ENCODE measurements around the gene RFX8. TPM values are rescaled to one million over a fixed set of nuclear protein-coding genes. Genes with fewer than 3 reads are reported as not detected.

RFX8 gene
- total and polyA plus RNA-seq, 11 donors: 0.12 to 2.0 (median 0.34) TPM; not detected in 5

GRCh38 chr2:101427743-101428142 lies 47.2 kb downstream of the RFX8 start:
- intact Hi-C loops (cut with DNase I): loop anchor here in 2 of 10 donors (5.0 to 10.0 kb wide), 2 partner anchors 75 to 267 kb away; partner anchors contain the start of gene MAP4K4 (in 1 of the 2)
- WGBS, 4 donors: 84 to 90% (median 88%) methylated on average over 13 of the region's 13 CpGs
- H3K27ac ChIP-seq: no peak overlapping the region

GRCh38 chr2:101427240-101427639 lies 47.7 kb downstream of the RFX8 start:
- ATAC-seq: no peak
- no peak for DNase-seq
- peaks cover 0 to 12% (median 4%) of the 10 kb centered on the region in 12 donors for H3K4me1 ChIP-seq
- no peaks in the 10 kb centered on the region for H3K27me3 ChIP-seq
- H3K36me3 ChIP-seq: no peaks in the 10 kb centered on the region
- H3K9me3 ChIP-seq: no peaks in the 10 kb centered on the region
- no peak for TF ChIP-seq POLR2A (IDR thresholded peaks at IDR 0.05)
- TF ChIP-seq CTCF (IDR thresholded peaks at IDR 0.05): no peak
- intact Hi-C loops (cut with DNase I): loop anchor here in 2 of 10 donors (5.0 to 10.0 kb wide), 2 partner anchors 75 to 268 kb away; partner anchors contain the start of gene MAP4K4 (in 1 of the 2)
- no peak overlapping the region for H3K27ac ChIP-seq
- WGBS, 4 donors: 82 to 92% (median 86%) methylated on average over 7 of the region's 7 CpGs
- H3K4me3 ChIP-seq: no peak overlapping the region

More at GRCh38 chr2:101427743-101428142, 47.2 kb downstream of the RFX8 start:
- H3K27me3 ChIP-seq: no peaks in the 10 kb centered on the region
- no peaks in the 10 kb centered on the region for H3K36me3 ChIP-seq
- H3K4me3 ChIP-seq: no peak overlapping the region
- H3K4me1 ChIP-seq: peaks cover 0 to 12% (median 4%) of the 10 kb centered on the region in 12 donors
- H3K9me3 ChIP-seq: no peaks in the 10 kb centered on the region
- TF ChIP-seq POLR2A (IDR thresholded peaks at IDR 0.05): no peak
- no peak for TF ChIP-seq CTCF (IDR thresholded peaks at IDR 0.05)
- no peak for ATAC-seq
- DNase-seq: no peak

- no peaks in the 10 kb centered on the region for H3K36me3 ChIP-seq
- H3K27me3 ChIP-seq: no peaks in the 10 kb centered on the region
- H3K9me3 ChIP-seq: no peaks in the 10 kb centered on the region
- intact Hi-C loops (cut with DNase I): loop anchor here in 2 of 10 donors (5.0 to 10.0 kb wide), 2 partner anchors 75 to 268 kb away; partner anchors contain the start of gene MAP4K4 (in 1 of the 2)
- TF ChIP-seq CTCF (IDR thresholded peaks at IDR 0.05) (no peak), POLR2A (IDR thresholded peaks at IDR 0.05) (no peak)
- 92 to 95% (median 92%) methylated on average over 7 of the region's 7 CpGs for WGBS, 4 donors
- H3K4me1 ChIP-seq: peaks cover 0 to 12% (median 4%) of the 10 kb centered on the region in 12 donors
- no peak overlapping the region for H3K4me3 ChIP-seq
- no peak for ATAC-seq
- H3K27ac ChIP-seq: no peak overlapping the region
- no peak for DNase-seq
Measured at GRCh38 chr2:101426822-101427221, 48.1 kb downstream of the RFX8 start.

- intact Hi-C loops (cut with DNase I): loop anchor here in 3 of 10 donors (2.0 to 10.0 kb wide), 4 partner anchors 97 to 410 kb away; partner anchors contain the start of gene MAP4K4 (in 2 of the 3)
- ATAC-seq: no peak
Measured at GRCh38 chr2:101420623-101421022, 54.3 kb downstream of the RFX8 start.

More at GRCh38 chr2:101420623-101421022, 54.3 kb downstream of the RFX8 start:
- 85 to 88% (median 87%) methylated on average over 4 of the region's 4 CpGs for WGBS, 4 donors
- TF ChIP-seq CTCF (IDR thresholded peaks at IDR 0.05) (no peak), POLR2A (IDR thresholded peaks at IDR 0.05) (no peak)
- Histone ChIP-seq H3K27ac (no peak overlapping the region), H3K27me3 (no peaks in the 10 kb centered on the region), H3K9me3 (no peaks in the 10 kb centered on the region), H3K4me3 (no peak overlapping the region), H3K4me1 (peaks cover 0 to 4% (median 0%) of the 10 kb centered on the region in 12 donors), H3K36me3 (no peaks in the 10 kb centered on the region)
- no peak for DNase-seq
